Renal pelvis (tissue), 3 donors: ENCODE results near the gene SNED1. TPM values are rescaled to one million over a fixed set of nuclear protein-coding genes. Genes with fewer than 3 reads are reported as not detected.

Experiments
- polyA plus RNA-seq, 3 donors: library from polyadenylated mRNA; unstranded; fragments of 120-200 nt; gene quantifications; one replicate each; pipeline ENCODE4 v1.2.1, GENCODE V29; 2013; ENCODE audit not compliant: insufficient read length in 3 of 3

SNED1 gene
- polyA plus RNA-seq, 3 donors = 7.6 to 11.0 (median 10.6) TPM

Other genes starting within 250 kb of the SNED1 start
- 10 to 100 TPM; 12.3 to 17.8 (median 14.7) TPM for gene KIF1A, start 178.4 kb upstream of the SNED1 start, polyA plus RNA-seq
- gene AGXT, start 129.8 kb upstream of the SNED1 start, polyA plus RNA-seq = under 1 TPM; 0.11 to 0.23 (median 0.13) TPM
- 10 to 100 TPM; 10.7 to 11.2 (median 11.1) TPM for gene MAB21L4, start 102.5 kb upstream of the SNED1 start, polyA plus RNA-seq
- under 1 TPM; 0.04 to 0.07 (median 0.06) TPM for gene CROCC2, start 92.3 kb upstream of the SNED1 start, polyA plus RNA-seq
- 10 to 100 TPM; 66.2 to 81.5 (median 79.8) TPM for gene MTERF4, start 103.7 kb downstream of the SNED1 start, polyA plus RNA-seq
- gene PASK, start 150.9 kb downstream of the SNED1 start, polyA plus RNA-seq = 10 to 100 TPM; 15.1 to 26.7 (median 23.9) TPM
- gene PPP1R7, start 151.8 kb downstream of the SNED1 start, polyA plus RNA-seq = 10 to 100 TPM; 70.0 to 79.5 (median 77.7) TPM
- 1 to 10 TPM; 2.1 to 2.7 (median 2.5) TPM for gene ANO7, start 190.1 kb downstream of the SNED1 start, polyA plus RNA-seq